ENCODE results near the gene ITGA2.

The ITGA2 gene

DNA sequence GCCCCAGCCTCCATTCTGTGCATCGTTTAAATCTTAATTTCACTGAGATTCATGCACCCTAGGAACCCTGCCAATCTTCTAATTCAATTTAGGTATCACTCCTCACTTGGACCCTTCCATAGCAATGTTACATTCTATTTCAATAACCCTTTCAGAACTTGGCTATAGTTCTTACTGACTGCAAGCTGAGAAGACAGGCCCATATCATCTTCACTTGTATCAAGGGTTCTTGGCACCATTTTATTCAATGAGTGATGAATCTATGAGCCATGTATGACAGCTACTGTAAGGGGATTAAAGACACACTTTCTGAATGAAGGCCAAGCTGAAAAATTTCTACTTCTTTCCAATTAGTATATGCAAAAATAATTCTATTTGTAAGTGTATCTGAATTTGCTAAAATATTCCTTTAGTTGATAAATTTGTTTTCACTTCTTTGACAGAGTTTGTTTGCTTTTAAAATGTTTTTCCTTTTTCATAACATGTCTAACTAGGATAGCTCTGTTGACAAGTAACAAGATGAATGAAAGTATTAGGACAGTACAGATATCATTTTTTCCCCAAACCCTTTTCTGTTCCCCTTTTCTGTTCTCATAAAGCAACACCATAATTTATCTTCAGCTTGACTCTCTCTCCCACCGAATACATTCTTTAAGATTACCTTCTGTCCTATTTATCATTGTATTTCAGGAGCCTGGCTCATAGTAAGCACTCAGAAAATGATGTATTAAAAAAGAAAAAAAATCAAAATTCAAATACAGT, 9.6 kb downstream of the ITGA2 start:
- Mint-ChIP-seq H3K27me3 (peaks cover 10% of the 10 kb centered on the region), H3K4me3 (no peak overlapping the region), H3K27ac (no peak overlapping the region), H3K4me1 (peaks cover 6% of the 10 kb centered on the region), H3K9me3 (no peaks in the 10 kb centered on the region), H3K36me3 (ENCODE audit: low read depth) (no peaks in the 10 kb centered on the region)
- DNase-seq: no peak
- ATAC-seq: no peak

GRCh38 chr5:52999344-52999949, 10.3 kb downstream of the ITGA2 start:
- Mint-ChIP-seq H3K4me3 (no peak overlapping the region), H3K27ac (no peak overlapping the region), H3K9me3 (no peaks in the 10 kb centered on the region), H3K4me1 (peaks cover 13% of the 10 kb centered on the region), H3K36me3 (ENCODE audit: low read depth) (no peaks in the 10 kb centered on the region), H3K27me3 (peaks cover 8% of the 10 kb centered on the region)
- DNase-seq: no peak
- no peak for ATAC-seq

DNA sequence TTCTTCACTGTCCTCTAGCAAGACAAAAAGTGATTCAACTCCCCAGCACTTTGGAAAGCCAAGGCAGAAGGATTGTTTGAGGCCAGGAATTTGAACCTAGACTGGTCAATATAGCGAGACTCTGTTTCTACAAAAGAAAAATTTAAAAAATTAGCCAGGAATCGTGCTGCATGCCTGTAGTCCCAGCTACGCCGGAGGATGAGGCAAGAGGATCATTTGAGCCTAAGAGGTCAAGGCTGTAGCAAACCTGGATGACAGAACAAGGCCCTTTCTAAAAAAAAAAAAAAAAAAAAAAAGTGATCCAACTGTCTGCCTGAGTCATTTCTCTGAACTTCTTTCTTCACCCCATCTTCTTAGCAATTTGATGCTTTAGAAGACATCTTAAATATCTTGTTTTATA, 12.4 kb downstream of the ITGA2 start:
- peaks cover 30% of the 10 kb centered on the region for H3K4me1 Mint-ChIP-seq
- no peak overlapping the region for H3K27ac Mint-ChIP-seq
- no peaks in the 10 kb centered on the region for H3K9me3 Mint-ChIP-seq
- no peak for ATAC-seq
- no peak overlapping the region for H3K4me3 Mint-ChIP-seq
- DNase-seq: no peak
- no peaks in the 10 kb centered on the region for H3K36me3 Mint-ChIP-seq (ENCODE audit: low read depth)
- peaks cover 8% of the 10 kb centered on the region for H3K27me3 Mint-ChIP-seq

DNA sequence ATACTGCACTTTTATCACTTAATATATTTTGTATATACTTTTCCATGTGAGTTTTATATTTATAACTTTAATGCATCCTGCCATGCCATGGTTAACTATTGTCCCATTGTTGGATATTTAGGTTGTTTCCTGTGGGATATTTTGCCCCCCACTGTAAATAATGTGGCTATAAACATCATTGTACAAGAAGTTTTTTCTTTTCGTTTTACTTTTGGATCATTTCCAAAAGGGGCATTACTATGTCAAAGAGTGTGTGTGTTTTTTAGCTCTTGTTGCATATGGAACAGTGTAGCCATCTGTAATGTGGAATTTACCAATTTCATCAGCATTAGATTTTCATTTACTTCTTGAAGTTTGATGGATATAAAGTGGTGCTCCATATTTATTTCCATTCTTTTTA, 13.3 kb downstream of the ITGA2 start:
- DNase-seq: no peak
- no peak overlapping the region for H3K4me3 Mint-ChIP-seq
- ATAC-seq: no peak
- peaks cover 3% of the 10 kb centered on the region for H3K27me3 Mint-ChIP-seq
- H3K27ac Mint-ChIP-seq: no peak overlapping the region
- peaks cover 39% of the 10 kb centered on the region for H3K4me1 Mint-ChIP-seq
- H3K9me3 Mint-ChIP-seq: no peaks in the 10 kb centered on the region
- H3K36me3 Mint-ChIP-seq (ENCODE audit: low read depth): no peaks in the 10 kb centered on the region

- peaks cover 46% of the 10 kb centered on the region for H3K4me1 Mint-ChIP-seq
- peaks cover 2% of the 10 kb centered on the region for H3K27me3 Mint-ChIP-seq
- H3K4me3 Mint-ChIP-seq: no peak overlapping the region
- no peaks in the 10 kb centered on the region for H3K36me3 Mint-ChIP-seq (ENCODE audit: low read depth)
- DNase-seq (no peak), ATAC-seq (no peak)
- H3K9me3 Mint-ChIP-seq: no peaks in the 10 kb centered on the region
- H3K27ac Mint-ChIP-seq: no peak overlapping the region
Measured at GRCh38 chr5:53003144-53003543, 14.0 kb downstream of the ITGA2 start.

DNA sequence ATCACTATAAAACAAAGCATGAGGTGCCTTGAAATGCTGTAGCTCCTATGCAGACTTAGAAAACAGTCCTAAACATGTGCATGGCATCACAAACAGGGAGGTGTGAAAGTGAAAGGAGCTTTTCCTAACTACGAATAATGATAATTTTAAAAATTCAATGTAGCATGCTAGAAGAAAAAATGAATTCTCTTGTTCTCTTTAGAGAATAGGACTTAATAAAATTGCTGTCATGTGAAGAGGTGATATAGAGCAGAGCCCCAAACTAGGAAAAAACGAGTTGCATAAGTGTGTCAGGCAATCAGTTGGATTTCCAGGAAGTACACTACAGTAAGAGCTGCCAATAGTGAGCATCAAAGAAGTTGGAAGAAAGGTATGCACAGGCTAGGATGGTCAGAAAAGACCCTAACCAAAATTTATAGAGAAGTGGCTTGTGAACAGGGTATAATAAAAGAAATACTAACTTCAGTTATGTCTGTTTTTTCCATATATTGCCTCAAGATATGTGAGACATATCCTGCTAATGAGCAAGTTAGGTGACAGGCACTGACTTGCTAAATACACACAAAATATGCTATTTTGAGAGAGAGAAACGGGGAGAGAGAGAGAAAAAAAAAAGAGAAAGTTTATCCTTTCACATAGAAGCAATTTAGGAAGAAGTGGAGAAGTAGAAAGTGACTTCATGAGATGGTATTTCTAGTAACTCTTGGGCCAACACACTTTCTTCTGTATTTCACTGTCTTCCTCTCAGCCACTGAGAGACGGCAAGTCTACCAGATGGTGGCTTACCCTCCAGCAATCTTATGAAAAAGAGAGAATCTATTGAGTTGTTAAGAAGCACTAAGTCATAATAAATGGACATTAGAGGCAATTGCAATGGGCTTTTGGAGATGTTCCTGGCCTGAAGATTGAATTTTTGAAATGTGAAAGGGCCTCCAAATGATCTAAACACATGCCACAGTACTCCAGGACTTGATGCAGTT, 18.0 kb downstream of the ITGA2 start:
- peak overlapping the region; percentile 58 for H3K27ac Mint-ChIP-seq
- no peak for ATAC-seq
- no peaks in the 10 kb centered on the region for H3K9me3 Mint-ChIP-seq
- H3K4me1 Mint-ChIP-seq: peaks cover 65% of the 10 kb centered on the region
- H3K4me3 Mint-ChIP-seq: no peak overlapping the region
- no peak for DNase-seq
- no peaks in the 10 kb centered on the region for H3K36me3 Mint-ChIP-seq (ENCODE audit: low read depth)
- H3K27me3 Mint-ChIP-seq: peaks cover 2% of the 10 kb centered on the region

- Mint-ChIP-seq H3K36me3 (ENCODE audit: low read depth) (no peaks in the 10 kb centered on the region), H3K9me3 (no peaks in the 10 kb centered on the region), H3K4me1 (peaks cover 62% of the 10 kb centered on the region), H3K4me3 (no peak overlapping the region), H3K27me3 (peaks cover 10% of the 10 kb centered on the region), H3K27ac (peak overlapping the region; percentile 61)
- ATAC-seq (peak; percentile 94), DNase-seq (peak; percentile 28)
Measured at GRCh38 chr5:53008751-53009150, 19.6 kb downstream of the ITGA2 start.

- peak; percentile 30 for ATAC-seq
- DNase-seq: no peak
- Mint-ChIP-seq H3K9me3 (no peaks in the 10 kb centered on the region), H3K36me3 (ENCODE audit: low read depth) (no peaks in the 10 kb centered on the region), H3K4me1 (peaks cover 60% of the 10 kb centered on the region), H3K27me3 (peaks cover 10% of the 10 kb centered on the region), H3K4me3 (no peak overlapping the region), H3K27ac (peak overlapping the region; percentile 37)
Measured at GRCh38 chr5:53009816-53010215, 20.7 kb downstream of the ITGA2 start.

DNA sequence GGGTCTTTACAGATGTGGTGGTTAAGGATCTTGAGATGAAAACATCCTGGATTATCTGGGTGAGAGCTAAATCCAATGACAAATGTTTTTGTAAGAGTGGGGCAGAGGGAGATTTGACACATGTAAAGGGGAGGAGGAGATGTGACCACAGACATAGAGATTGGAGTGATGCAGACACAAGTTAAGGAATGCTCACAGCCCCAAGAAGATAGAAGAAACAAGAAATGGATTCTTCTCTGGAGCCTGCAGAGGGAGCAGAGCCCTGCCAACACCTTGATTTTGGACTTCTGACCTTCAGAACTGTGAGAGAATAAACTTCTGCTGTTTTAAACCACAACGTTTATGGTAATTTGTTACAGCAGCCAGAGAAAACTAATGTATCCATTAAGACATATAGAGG, 21.7 kb downstream of the ITGA2 start:
- no peaks in the 10 kb centered on the region for H3K36me3 Mint-ChIP-seq (ENCODE audit: low read depth)
- peaks cover 58% of the 10 kb centered on the region for H3K4me1 Mint-ChIP-seq
- DNase-seq (no peak), ATAC-seq (no peak)
- peaks cover 16% of the 10 kb centered on the region for H3K27me3 Mint-ChIP-seq
- H3K27ac Mint-ChIP-seq: no peak overlapping the region
- no peaks in the 10 kb centered on the region for H3K9me3 Mint-ChIP-seq
- no peak overlapping the region for H3K4me3 Mint-ChIP-seq

- H3K27ac Mint-ChIP-seq: no peak overlapping the region
- peaks cover 19% of the 10 kb centered on the region for H3K27me3 Mint-ChIP-seq
Measured at GRCh38 chr5:53011233-53011632, 22.1 kb downstream of the ITGA2 start.

DNA sequence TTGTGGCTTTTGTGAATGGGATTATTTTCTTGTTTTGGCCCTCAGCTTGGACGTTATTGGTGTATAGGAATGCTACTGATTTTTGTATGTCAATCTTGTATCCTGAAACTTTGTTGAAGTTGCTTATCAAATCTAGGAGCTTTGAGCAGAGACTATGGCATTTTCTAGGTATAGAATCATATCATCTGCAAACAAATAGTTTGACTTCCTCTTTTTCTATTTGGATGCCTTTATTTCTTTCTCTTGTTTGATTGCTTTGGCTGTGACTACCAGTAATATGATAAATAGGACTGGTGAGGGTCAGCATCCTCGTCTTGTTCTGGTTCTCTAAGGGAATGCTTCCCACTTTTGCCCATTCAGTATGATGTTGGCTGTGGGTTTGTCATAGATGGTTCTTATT, 24.7 kb downstream of the ITGA2 start:
- H3K4me3 Mint-ChIP-seq: no peak overlapping the region
- no peaks in the 10 kb centered on the region for H3K36me3 Mint-ChIP-seq (ENCODE audit: low read depth)
- peaks cover 22% of the 10 kb centered on the region for H3K27me3 Mint-ChIP-seq
- DNase-seq (no peak), ATAC-seq (no peak)
- H3K4me1 Mint-ChIP-seq: peaks cover 32% of the 10 kb centered on the region
- no peaks in the 10 kb centered on the region for H3K9me3 Mint-ChIP-seq
- H3K27ac Mint-ChIP-seq: no peak overlapping the region

More at GRCh38 chr5:53011233-53011632, 22.1 kb downstream of the ITGA2 start:
- no peak for DNase-seq
- Mint-ChIP-seq H3K4me3 (no peak overlapping the region), H3K4me1 (peaks cover 57% of the 10 kb centered on the region), H3K9me3 (no peaks in the 10 kb centered on the region), H3K36me3 (ENCODE audit: low read depth) (no peaks in the 10 kb centered on the region)
- ATAC-seq: no peak

DNA sequence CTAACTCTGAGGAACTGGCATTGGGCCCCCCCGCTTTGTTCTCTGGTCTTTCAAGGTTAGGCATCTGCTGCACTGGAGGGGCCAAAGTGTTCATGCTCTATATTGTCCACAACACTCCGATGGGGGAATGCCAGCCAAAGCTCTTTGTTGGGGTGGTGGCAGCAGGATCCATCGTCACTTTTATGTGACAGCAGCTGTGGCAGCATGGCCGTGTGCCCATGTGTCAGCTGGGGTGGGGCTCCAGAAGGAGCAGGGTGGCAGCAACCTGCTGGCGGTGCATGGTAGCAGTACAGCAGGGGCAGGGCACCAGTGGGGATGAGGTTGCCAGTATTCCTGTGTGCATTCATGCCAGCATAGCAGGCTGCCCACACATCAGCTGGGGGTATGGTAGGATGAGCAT, 28.2 kb downstream of the ITGA2 start:
- DNase-seq: no peak
- peaks cover 17% of the 10 kb centered on the region for H3K4me1 Mint-ChIP-seq
- H3K27ac Mint-ChIP-seq: no peak overlapping the region
- H3K27me3 Mint-ChIP-seq: peaks cover 23% of the 10 kb centered on the region
- no peak overlapping the region for H3K4me3 Mint-ChIP-seq
- no peak for ATAC-seq
- H3K36me3 Mint-ChIP-seq (ENCODE audit: low read depth): no peaks in the 10 kb centered on the region
- no peaks in the 10 kb centered on the region for H3K9me3 Mint-ChIP-seq

- Mint-ChIP-seq H3K4me1 (peaks cover 17% of the 10 kb centered on the region), H3K36me3 (ENCODE audit: low read depth) (no peaks in the 10 kb centered on the region), H3K27me3 (peaks cover 21% of the 10 kb centered on the region), H3K27ac (no peak overlapping the region), H3K9me3 (no peaks in the 10 kb centered on the region), H3K4me3 (no peak overlapping the region)
- DNase-seq: no peak
- ATAC-seq: no peak
Measured at GRCh38 chr5:53017794-53018391, 28.7 kb downstream of the ITGA2 start.

- Mint-ChIP-seq H3K27me3 (peaks cover 15% of the 10 kb centered on the region), H3K4me1 (peaks cover 13% of the 10 kb centered on the region), H3K27ac (no peak overlapping the region), H3K36me3 (ENCODE audit: low read depth) (no peaks in the 10 kb centered on the region), H3K9me3 (no peaks in the 10 kb centered on the region), H3K4me3 (no peak overlapping the region)
- DNase-seq (no peak), ATAC-seq (no peak)
Measured at GRCh38 chr5:53019320-53019719, 30.2 kb downstream of the ITGA2 start.

All from activated naive CD8-positive, alpha-beta T cell treated with anti-CD3 and anti-CD28 coated beads, Interleukin-2, amount 50 U/mL, for 24 hours (primary cell).